GM18502 (cell line): ENCODE measurements around the gene RER1.

ENCODE experiments used
- ATAC-seq: cut with Tn5 transposase; IDR thresholded peaks from one replicate; pipeline ENCODE4 v1.9.1; 2021; ENCODE audit warnings: mild to moderate bottlenecking; ENCODE audit not compliant: unreplicated experiment, poor library complexity

The RER1 gene, protein sequence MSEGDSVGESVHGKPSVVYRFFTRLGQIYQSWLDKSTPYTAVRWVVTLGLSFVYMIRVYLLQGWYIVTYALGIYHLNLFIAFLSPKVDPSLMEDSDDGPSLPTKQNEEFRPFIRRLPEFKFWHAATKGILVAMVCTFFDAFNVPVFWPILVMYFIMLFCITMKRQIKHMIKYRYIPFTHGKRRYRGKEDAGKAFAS

GRCh38 chr1:2391041-2391930 is at the start of gene RER1, which contains the start of gene MORN1:
TSS of gene RER1 (plus strand) at chr1:2391841. CDS start at chr1:2395791, 3,950 bp downstream.
TSS of gene MORN1 (minus strand) at chr1:2391554. CDS start at chr1:2391533, 21 bp downstream.
- peak; percentile 94 for ATAC-seq

GRCh38 chr1:2342384-2343022 is 49.1 kb upstream of the RER1 start:
- ATAC-seq, result no peak

DNA sequence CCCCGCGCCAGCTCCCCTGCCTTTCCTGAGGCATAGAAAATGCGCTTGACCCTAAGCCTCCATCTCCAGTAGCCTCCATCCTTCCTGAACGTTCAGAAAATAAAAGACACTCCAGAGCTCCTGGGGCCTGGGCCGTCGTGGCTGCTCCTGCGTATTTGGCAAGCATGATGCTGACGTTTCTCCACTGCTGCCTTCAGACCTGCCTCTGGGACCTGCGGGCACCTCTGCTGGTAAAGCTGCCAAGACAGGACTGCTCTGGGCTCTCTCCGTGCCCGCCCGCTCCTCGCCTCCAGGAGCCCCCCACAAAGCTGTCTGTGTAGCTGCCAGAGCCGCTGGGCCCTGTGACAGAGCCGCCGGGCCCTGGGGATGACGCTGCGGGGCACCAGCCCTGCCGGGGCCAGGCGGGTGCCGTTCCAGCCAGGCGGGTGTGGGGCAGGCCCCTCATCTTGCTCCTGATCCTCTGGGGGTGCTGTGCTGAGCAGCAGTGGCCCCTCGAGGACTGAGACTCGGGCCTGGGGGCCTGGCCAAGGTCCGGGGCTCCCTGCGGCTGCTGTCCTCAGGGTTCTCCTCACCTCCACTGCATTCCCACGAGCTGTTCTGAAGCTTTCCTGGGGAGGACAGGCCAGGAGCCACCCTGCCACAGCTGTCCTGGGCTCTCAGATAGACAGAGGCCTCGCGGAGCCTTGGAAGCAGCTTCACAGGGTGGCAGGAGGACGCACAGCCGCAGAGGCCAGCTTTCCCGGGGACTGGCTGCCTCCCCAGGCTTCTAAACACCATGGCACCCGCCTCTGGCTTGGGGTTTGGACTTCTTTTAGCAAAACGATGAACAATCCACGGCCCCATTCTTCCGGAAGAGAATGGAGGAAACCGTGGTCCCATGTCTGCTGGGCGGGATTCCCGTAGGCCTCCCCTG is 48.4 kb upstream of the RER1 start:
- ATAC-seq, result no peak

DNA sequence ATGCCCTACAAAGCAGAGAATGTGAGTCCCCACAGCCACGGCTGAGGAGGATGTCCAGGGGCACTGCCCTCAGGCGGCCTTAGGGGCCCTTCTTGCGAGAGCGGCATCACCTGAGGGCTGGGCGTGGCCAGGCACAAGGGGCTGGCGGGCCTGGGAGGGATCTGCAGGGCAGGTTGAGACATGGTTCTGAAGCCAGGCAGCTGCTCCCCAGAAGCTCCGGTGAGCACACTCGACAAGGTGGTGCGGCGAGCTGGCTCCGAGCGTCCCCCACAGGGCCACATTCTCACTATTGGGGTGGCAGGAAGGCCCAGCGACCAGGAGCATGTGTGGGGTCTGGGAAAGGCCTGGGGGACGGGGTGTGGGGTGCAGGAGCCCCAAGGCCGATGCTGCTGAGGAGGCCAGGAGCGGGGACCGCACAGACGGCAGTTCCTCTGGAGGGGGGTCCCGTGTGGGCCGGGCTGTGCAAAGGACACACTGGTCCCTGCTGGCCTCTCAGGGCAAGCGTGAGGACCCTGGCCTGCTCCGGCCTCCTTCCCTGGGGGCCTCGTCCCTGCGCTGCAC is 47.4 kb upstream of the RER1 start:
- no peak for ATAC-seq

GRCh38 chr1:2344744-2345296 is 46.8 kb upstream of the RER1 start:
- ATAC-seq, result no peak

DNA sequence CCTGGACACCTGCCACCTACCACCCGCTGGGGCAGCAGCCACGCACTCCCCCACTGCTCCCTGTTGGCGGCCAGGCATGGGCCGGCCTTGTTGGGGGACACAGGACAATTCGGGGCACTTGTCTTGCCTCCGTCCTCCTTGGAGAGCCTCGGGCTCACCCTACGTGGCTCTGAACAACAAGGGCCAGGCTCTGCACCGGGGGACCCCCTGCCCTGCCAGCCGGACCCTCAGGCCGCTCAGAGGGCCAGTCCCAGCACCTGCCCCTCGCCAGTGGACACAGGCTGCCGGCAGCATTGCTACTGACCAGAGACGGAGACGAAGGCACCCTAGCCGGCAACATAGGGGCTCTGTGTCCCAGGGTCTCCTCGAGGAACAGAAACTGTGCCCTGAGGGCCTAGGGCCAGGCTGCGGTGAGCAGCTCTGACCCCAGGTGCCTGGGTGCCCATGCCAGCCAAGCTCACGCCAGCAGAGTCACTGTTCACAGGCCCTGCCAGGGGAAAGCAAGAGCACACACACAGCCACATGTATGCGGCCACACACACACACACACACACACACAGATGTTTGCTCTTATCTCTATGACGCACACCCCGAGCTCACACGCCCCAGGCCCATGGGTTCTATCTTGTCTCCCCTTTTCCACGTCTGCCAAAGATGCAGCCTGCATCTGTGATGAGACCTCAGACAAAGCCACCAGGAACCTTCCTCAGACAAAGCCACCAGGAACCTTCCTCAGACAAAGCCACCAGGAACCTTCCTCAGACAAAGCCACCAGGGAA is 46.2 kb upstream of the RER1 start:
- no peak for ATAC-seq

- ATAC-seq, result no peak
Observed at GRCh38 chr1:2346691-2347408, 44.8 kb upstream of the RER1 start.

GRCh38 chr1:2347409-2347785 is 44.2 kb upstream of the RER1 start:
- ATAC-seq, result no peak

- ATAC-seq, result no peak
Observed at GRCh38 chr1:2347896-2348295, 43.7 kb upstream of the RER1 start.

- ATAC-seq, result no peak
Observed at GRCh38 chr1:2348346-2349325, 43.0 kb upstream of the RER1 start.

DNA sequence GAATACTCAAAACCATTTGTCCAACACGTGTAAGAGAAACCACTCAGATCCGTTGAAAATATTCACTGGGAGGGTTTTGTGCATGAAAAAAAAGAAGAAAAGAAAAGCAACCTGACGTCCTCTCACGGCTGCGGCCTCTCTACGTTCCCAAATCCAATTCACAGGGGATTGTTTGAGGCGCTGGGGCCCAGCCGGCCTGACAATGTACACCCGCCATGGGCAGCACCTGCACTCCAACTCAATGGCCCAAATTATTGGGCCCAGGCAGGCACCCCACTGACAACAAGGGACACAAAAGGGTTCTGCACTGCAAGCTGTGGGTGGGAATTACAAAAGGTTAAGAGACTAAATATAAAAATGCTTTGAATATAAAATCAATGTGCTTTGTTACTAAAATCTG is 41.8 kb upstream of the RER1 start:
- no peak for ATAC-seq

DNA sequence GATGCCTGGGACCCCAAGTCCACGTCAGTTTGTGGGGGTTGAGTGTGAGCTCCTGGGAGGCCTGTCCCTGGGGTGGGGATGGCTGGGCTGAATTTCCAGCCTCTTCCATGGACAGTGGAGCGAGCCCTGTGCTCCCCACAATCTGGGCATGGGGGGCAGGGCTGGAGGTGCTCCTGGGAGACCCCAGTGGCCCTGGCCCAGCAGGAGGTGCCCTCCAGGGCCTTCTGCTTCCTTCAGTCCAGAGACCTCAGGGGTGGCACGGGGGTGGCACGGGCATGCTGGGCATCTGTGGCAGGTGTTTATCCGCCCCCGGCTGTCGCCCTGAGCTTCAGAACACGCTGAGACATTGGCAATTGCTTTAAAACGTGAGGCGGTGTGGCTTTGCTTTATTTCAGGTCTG is 41.1 kb upstream of the RER1 start:
- no peak for ATAC-seq

GRCh38 chr1:2350911-2351655 is 40.6 kb upstream of the RER1 start:
- no peak for ATAC-seq

- ATAC-seq, result no peak
Observed at GRCh38 chr1:2351723-2352122, 39.9 kb upstream of the RER1 start.

- ATAC-seq, result no peak
Observed at GRCh38 chr1:2352341-2352896, 39.2 kb upstream of the RER1 start.

GRCh38 chr1:2352897-2353550 is 38.6 kb upstream of the RER1 start:
- no peak for ATAC-seq
